Measurements from ENCODE around the gene DCC. TPM values are rescaled to one million over a fixed set of nuclear protein-coding genes. Genes with fewer than 3 reads are reported as not detected.

The DCC gene
- total RNA-seq, 3 donors from 2014 or later = under 0.01 to 1.6 (median 0.15) TPM

- Histone ChIP-seq H3K9me3 (no peaks in the 10 kb centered on the region), H3K4me1 (no peaks in the 10 kb centered on the region), H3K36me3 (no peaks in the 10 kb centered on the region), H3K27ac (no peak overlapping the region), H3K27me3 (no peaks in the 10 kb centered on the region), H3K4me3 (no peak overlapping the region)
- TF ChIP-seq POLR2AphosphoS5 (IDR thresholded peaks at IDR 0.05) (no peak), CTCF (IDR thresholded peaks at IDR 0.05) (no peak), POLR2A (IDR thresholded peaks at IDR 0.05) (no peak)
- no peak for DNase-seq (ENCODE audit: low spot score in 2 of 2)
- intact Hi-C loops (cut with DNase I; ENCODE audit: low total_unique reads) = no loop called here
These were observed 761.6 kb downstream of the DCC start for GRCh38 chr18:53101536-53102105.

DNA sequence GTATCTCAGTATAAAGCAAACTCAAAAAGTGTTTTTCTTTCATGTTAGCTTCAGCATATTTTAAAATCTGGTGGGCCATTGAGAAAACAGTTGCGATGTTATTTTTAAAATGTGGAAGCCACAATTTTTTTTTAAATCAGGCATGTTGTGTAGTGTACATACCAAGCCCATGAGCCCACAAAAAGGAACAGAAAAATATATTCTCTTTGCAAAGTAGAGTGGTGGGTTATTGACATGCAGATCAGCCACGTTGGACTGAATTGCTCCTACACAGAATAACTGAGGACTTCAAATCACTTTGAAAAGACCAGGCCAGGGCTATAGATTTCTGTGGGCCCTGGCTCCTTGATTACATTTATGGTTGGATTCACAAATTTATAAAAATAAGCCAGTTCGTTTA, 774.4 kb downstream of the DCC start:
- Histone ChIP-seq H3K27ac (no peak overlapping the region), H3K4me3 (no peak overlapping the region), H3K4me1 (no peaks in the 10 kb centered on the region), H3K27me3 (no peaks in the 10 kb centered on the region), H3K9me3 (no peaks in the 10 kb centered on the region), H3K36me3 (no peaks in the 10 kb centered on the region)
- intact Hi-C loops (cut with DNase I; ENCODE audit: low total_unique reads) = no loop called here
- DNase-seq (ENCODE audit: low spot score in 2 of 2) = no peak
- no peak for TF ChIP-seq POLR2A (IDR thresholded peaks at IDR 0.05)
- TF ChIP-seq POLR2AphosphoS5 (IDR thresholded peaks at IDR 0.05) = no peak

DNA sequence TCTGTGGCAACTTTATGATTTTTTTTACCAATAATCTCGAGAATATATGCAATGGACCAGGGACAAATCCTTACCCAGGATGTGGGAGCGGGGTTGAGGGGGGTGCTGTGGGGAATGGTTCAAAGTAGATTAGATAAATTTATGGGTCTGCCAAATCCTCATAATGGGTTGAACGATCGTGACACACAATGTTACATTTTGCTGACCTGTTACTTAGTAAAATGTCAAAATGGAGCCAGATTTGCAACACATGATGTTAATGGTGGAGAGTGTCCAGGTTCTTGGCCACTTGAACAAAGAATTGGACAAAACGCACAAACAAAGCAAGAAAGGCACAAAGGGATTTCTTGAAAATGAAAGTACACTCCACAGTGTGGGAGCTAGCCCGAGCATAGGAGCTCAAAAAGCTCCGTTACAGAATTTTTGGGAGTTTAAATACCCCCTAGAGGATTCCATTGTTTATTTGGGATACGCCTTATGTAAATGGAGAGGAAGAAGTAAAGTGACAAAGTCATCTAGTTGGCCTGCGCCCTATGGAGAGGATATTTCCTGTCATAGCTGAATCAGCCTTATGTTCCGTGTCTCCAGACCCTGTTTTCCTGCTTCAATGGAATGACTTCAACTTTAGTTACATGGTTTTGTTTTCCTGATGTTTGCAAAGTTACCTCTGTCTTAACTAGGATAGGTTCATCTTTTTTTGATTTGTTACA, 776.0 kb downstream of the DCC start:
- Histone ChIP-seq H3K27me3 (no peaks in the 10 kb centered on the region), H3K4me3 (peak overlapping the region; percentile 5 to 55 (median 32)), H3K36me3 (no peaks in the 10 kb centered on the region), H3K27ac (no peak overlapping the region), H3K9me3 (no peaks in the 10 kb centered on the region), H3K4me1 (no peaks in the 10 kb centered on the region)
- TF ChIP-seq POLR2A (IDR thresholded peaks at IDR 0.05) (no peak), CTCF (IDR thresholded peaks at IDR 0.05) (no peak), POLR2AphosphoS5 (IDR thresholded peaks at IDR 0.05) (no peak)
- intact Hi-C loops (cut with DNase I; ENCODE audit: low total_unique reads) = no loop called here
- DNase-seq (ENCODE audit: low spot score in 2 of 2) = no peak

DNA sequence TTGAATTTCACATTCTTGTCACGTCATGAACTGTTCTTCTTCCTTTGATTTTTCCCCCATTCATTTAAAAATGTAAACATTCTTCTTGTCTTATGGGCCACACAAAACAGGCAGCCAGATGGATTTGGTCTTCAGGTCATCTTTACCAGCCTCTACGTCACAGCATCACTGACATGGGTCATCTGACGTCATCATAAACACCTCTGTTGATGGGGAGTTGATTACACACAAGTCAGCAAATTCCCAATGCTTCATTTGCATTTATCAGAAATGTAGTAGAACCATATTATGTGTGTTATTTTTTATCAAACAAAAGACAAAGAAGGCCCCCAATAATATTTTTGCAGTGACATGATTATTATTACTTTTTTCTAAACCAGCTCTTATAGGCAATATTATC, 777.9 kb downstream of the DCC start:
- Histone ChIP-seq H3K9me3 (no peaks in the 10 kb centered on the region), H3K27ac (no peak overlapping the region), H3K4me1 (no peaks in the 10 kb centered on the region), H3K36me3 (no peaks in the 10 kb centered on the region), H3K4me3 (no peak overlapping the region), H3K27me3 (no peaks in the 10 kb centered on the region)
- TF ChIP-seq POLR2A (IDR thresholded peaks at IDR 0.05) (no peak), CTCF (IDR thresholded peaks at IDR 0.05) (no peak), POLR2AphosphoS5 (IDR thresholded peaks at IDR 0.05) (no peak)
- intact Hi-C loops (cut with DNase I; ENCODE audit: low total_unique reads) = no loop called here
- DNase-seq (ENCODE audit: low spot score in 2 of 2) = no peak

- no peak overlapping the region for H3K27ac ChIP-seq
- TF ChIP-seq POLR2AphosphoS5 (IDR thresholded peaks at IDR 0.05) = no peak
- no peak for TF ChIP-seq CTCF (IDR thresholded peaks at IDR 0.05)
- no peak for TF ChIP-seq POLR2A (IDR thresholded peaks at IDR 0.05)
- no peaks in the 10 kb centered on the region for H3K27me3 ChIP-seq
- H3K4me3 ChIP-seq = no peak overlapping the region
- intact Hi-C loops (cut with DNase I; ENCODE audit: low total_unique reads) = no loop called here
- DNase-seq (ENCODE audit: low spot score in 2 of 2) = no peak
- H3K36me3 ChIP-seq = no peaks in the 10 kb centered on the region
- no peaks in the 10 kb centered on the region for H3K4me1 ChIP-seq
- H3K9me3 ChIP-seq = no peaks in the 10 kb centered on the region
These were observed 786.2 kb downstream of the DCC start for GRCh38 chr18:53126210-53126609.
